Measurements from ENCODE around the gene CCDC197. TPM values are rescaled to one million over a fixed set of nuclear protein-coding genes. Genes with fewer than 3 reads are reported as not detected.

CCDC197 gene
- polyA plus RNA-seq, 1 experiment = not detected

DNA sequence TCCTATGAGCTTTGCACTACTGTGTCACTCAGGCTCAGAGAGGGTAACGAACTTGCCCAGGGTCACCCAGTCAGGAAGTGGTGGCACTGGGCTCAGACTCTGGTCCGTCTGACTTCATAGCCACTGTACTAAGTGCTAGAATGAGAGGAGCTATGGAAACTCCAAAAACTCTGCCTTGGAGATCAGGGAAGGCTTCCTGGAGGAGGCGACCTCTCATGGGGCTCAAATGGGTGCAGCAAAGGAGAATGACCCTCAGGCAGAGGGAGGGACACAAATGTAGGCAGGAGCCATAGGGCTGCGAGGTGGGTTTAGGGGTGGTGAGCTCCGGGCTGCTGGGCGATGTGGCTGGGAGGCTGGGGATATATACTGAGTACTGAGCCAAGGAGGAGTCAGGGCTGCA, 3.2 kb downstream of the CCDC197 start:
- H3K27ac ChIP-seq (ENCODE audit: low read depth, low read length) = no peak overlapping the region
- ChIA-PET POLR2A (no interaction called here), CTCF (interaction anchor here (1.1 to 11.2 kb wide), 7 partner anchors 15 to 136 kb away, joined by 4 to 270 read pairs (median 5); no protein-coding TSS in a partner anchor)
- no peak for TF ChIP-seq CTCF (IDR thresholded peaks at IDR 0.05; ENCODE audit: low read depth, low read length)
- no peaks in the 10 kb centered on the region; the same call in 1 of the 2 replicates for H3K9me3 ChIP-seq (ENCODE audit: control insufficient read depth, insufficient read depth, low read length)
- no peak for DNase-seq (ENCODE audit: low read depth, low spot score)
- peaks cover 17% of the 10 kb centered on the region for H3K27me3 ChIP-seq (ENCODE audit: control insufficient read depth, insufficient read depth, low read length)
- H3K4me3 ChIP-seq (ENCODE audit: low read depth, low read length) = no peak overlapping the region

GRCh38 chr14:94001016-94001415, 3.9 kb downstream of the CCDC197 start:
- no peaks in the 10 kb centered on the region; the same call in 1 of the 2 replicates for H3K9me3 ChIP-seq (ENCODE audit: control insufficient read depth, insufficient read depth, low read length)
- ChIA-PET CTCF (interaction anchor here (0.5 to 11.2 kb wide), 13 partner anchors 11 to 345 kb away, joined by 3 to 270 read pairs (median 5); no protein-coding TSS in a partner anchor), POLR2A (no interaction called here)
- no peak for DNase-seq (ENCODE audit: low read depth, low spot score)
- peaks cover 17% of the 10 kb centered on the region for H3K27me3 ChIP-seq (ENCODE audit: control insufficient read depth, insufficient read depth, low read length)
- no peak for TF ChIP-seq CTCF (IDR thresholded peaks at IDR 0.05; ENCODE audit: low read depth, low read length)
- no peak overlapping the region for H3K4me3 ChIP-seq (ENCODE audit: low read depth, low read length)
- H3K27ac ChIP-seq (ENCODE audit: low read depth, low read length) = no peak overlapping the region

DNA sequence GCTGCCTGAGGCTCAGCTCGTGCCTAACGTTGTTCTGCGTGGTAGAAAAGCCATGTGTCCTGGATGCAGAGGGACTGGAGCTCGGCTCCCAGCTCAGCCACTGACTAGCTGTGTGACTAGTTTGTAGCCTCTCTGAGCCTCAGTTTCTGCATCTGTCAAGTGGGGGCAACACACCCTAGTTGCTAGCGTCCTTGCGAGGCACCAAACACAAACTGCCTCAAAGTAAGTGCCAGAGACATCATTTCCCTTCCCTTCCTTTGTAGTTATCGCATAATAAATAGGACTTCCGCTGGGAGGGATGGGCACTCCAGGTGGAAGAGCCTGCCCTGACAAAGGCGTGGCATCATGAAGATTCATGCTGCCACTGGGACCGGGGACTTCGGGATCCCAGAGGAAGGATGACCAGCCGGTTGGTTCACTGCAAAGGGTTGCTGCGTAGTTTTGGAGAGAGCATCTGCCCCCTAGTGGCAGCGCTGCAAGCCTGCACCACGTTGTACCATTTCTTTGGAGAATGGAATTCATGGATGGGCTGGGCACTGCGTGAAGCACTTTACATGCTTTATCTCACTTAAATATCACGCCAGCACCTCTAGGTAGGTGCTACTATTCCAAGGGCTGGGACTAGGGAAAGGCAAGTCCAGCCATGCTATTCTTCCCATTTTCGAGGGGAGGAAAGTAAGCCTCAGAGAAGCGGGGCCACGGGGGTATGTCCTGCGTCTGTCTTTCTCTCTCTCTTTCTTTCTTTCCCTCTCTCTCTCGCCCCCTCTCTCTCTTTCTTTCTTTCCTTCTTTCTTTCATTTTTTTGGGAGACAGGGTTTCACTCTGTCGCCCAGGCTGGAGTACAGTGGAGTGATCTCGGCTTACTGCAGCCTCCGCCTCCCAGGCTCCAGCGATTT, 4.6 kb downstream of the CCDC197 start:
- Histone ChIP-seq H3K27ac (ENCODE audit: low read depth, low read length) (no peak overlapping the region), H3K4me3 (ENCODE audit: low read depth, low read length) (no peak overlapping the region), H3K27me3 (ENCODE audit: control insufficient read depth, insufficient read depth, low read length) (peaks cover 17% of the 10 kb centered on the region), H3K9me3 (ENCODE audit: control insufficient read depth, insufficient read depth, low read length) (no peaks in the 10 kb centered on the region; the same call in 1 of the 2 replicates)
- DNase-seq (ENCODE audit: low read depth, low spot score) = peak; percentile 41
- POLR2A ChIA-PET = no interaction called here
- peak; percentile 97 for TF ChIP-seq CTCF (IDR thresholded peaks at IDR 0.05; ENCODE audit: low read depth, low read length)
- CTCF ChIA-PET = interaction anchor here (0.7 to 11.2 kb wide), 12 partner anchors 10 to 208 kb away, joined by 3 to 270 read pairs (median 4); no protein-coding TSS in a partner anchor

DNA sequence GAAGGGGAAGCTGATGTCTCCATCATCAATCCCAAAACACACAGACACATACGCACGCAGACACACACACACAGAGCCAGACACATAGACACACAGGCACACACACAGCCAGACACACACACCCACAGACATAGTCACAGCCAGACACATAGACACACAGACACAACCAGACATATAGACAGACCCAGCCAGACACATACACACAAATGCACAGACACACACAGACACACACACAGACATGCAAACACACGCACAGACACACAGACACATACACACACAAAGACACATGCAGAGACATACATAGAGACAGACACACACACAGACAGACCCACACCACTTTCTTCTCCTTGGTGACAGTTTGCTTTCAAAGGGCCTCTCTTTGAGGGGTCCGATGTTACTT, 6.3 kb downstream of the CCDC197 start:
- CTCF ChIA-PET = interaction anchor here (1.0 to 11.2 kb wide), 5 partner anchors 8 to 65 kb away, joined by 3 to 270 read pairs (median 5); no protein-coding TSS in a partner anchor
- Histone ChIP-seq H3K4me3 (ENCODE audit: low read depth, low read length) (no peak overlapping the region), H3K9me3 (ENCODE audit: control insufficient read depth, insufficient read depth, low read length) (no peaks in the 10 kb centered on the region; the same call in 1 of the 2 replicates), H3K27me3 (ENCODE audit: control insufficient read depth, insufficient read depth, low read length) (peaks cover 27% of the 10 kb centered on the region), H3K27ac (ENCODE audit: low read depth, low read length) (no peak overlapping the region)
- POLR2A ChIA-PET = no interaction called here
- DNase-seq (ENCODE audit: low read depth, low spot score) = no peak
- TF ChIP-seq CTCF (IDR thresholded peaks at IDR 0.05; ENCODE audit: low read depth, low read length) = no peak

- no peak for TF ChIP-seq CTCF (IDR thresholded peaks at IDR 0.05; ENCODE audit: low read depth, low read length)
- Histone ChIP-seq H3K27me3 (ENCODE audit: control insufficient read depth, insufficient read depth, low read length) (peaks cover 27% of the 10 kb centered on the region), H3K4me3 (ENCODE audit: low read depth, low read length) (no peak overlapping the region), H3K9me3 (ENCODE audit: control insufficient read depth, insufficient read depth, low read length) (no peaks in the 10 kb centered on the region; the same call in 1 of the 2 replicates), H3K27ac (ENCODE audit: low read depth, low read length) (no peak overlapping the region)
- ChIA-PET CTCF (interaction anchor here (1.3 to 11.2 kb wide), 6 partner anchors 13 to 133 kb away, joined by 4 to 270 read pairs (median 6); no protein-coding TSS in a partner anchor), POLR2A (interaction anchor here (0.8 kb wide), 1 partner anchor 22 kb away, joined by 3 read pairs; no protein-coding TSS in a partner anchor)
- DNase-seq (ENCODE audit: low read depth, low spot score) = no peak
These were observed 6.9 kb downstream of the CCDC197 start for GRCh38 chr14:94004015-94004414.
